ENCODE measurements around the gene SNX32. TPM values are rescaled to one million over a fixed set of nuclear protein-coding genes. Genes with fewer than 3 reads are reported as not detected.
A peak's percentile ranks its signal among the peaks of the same experiment; 100 is the strongest.

The SNX32 gene
- total RNA-seq, 2 experiments from 2014 or later = 0.33 to 0.61 TPM

- POLR2A ChIA-PET = interaction anchor here (0.7 to 5.8 kb wide), 46 partner anchors 8 to 1541 kb away, joined by 3 to 248 read pairs (median 6); partner anchors contain the start of genes BANF1, C11orf68, CCDC85B and CST6
- CTCF ChIA-PET = interaction anchor here (0.6 to 5.2 kb wide), 22 partner anchors 10 to 423 kb away, joined by 3 to 80 read pairs (median 5); partner anchors contain the start of genes BANF1, C11orf68, CCDC85B and CTSW
- H3K9me3 Mint-ChIP-seq = no peaks in the 10 kb centered on the region
- H3K4me3 Mint-ChIP-seq = peak overlapping the region; percentile 91
- peak overlapping the region; percentile 94 for H3K27ac Mint-ChIP-seq
- H3K9me3 ChIP-seq (ENCODE audit: control insufficient read depth in 1 of 2, insufficient read depth in 1 of 2, low read length in 2 of 2) = no peaks in the 10 kb centered on the region
- ATAC-seq (ENCODE audit: poor library complexity) (peak; percentile 53), DNase-seq (peak; percentile 87 to 99 (median 95))
- peaks cover 57% of the 10 kb centered on the region for H3K4me1 Mint-ChIP-seq (ENCODE audit: low read depth)
- TF ChIP-seq, protein P1, sequence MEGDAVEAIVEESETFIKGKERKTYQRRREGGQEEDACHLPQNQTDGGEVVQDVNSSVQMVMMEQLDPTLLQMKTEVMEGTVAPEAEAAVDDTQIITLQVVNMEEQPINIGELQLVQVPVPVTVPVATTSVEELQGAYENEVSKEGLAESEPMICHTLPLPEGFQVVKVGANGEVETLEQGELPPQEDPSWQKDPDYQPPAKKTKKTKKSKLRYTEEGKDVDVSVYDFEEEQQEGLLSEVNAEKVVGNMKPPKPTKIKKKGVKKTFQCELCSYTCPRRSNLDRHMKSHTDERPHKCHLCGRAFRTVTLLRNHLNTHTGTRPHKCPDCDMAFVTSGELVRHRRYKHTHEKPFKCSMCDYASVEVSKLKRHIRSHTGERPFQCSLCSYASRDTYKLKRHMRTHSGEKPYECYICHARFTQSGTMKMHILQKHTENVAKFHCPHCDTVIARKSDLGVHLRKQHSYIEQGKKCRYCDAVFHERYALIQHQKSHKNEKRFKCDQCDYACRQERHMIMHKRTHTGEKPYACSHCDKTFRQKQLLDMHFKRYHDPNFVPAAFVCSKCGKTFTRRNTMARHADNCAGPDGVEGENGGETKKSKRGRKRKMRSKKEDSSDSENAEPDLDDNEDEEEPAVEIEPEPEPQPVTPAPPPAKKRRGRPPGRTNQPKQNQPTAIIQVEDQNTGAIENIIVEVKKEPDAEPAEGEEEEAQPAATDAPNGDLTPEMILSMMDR (IDR thresholded peaks at IDR 0.05) = no peak
- intact Hi-C loops (cut with DNase I, micrococcal nuclease) = loop anchor here (1.0 to 10.0 kb wide), 5 partner anchors 30 to 426 kb away; partner anchors contain the start of genes C11orf68 (in 1 of the 2), DRAP1 (in 1 of the 2), FIBP (in 1 of the 2) and PCNX3 (in 1 of the 2)
- H3K27ac ChIP-seq (ENCODE audit: low read depth in 1 of 2, low read length in 2 of 2) = peak overlapping the region; percentile 92 to 96
- H3K27me3 Mint-ChIP-seq = no peaks in the 10 kb centered on the region
- peaks cover 79% of the 10 kb centered on the region for H3K4me1 ChIP-seq (ENCODE audit: insufficient read depth, low read length)
- no peaks in the 10 kb centered on the region for H3K27me3 ChIP-seq (ENCODE audit: control insufficient read depth in 1 of 2, insufficient read depth in 2 of 2, low read length in 2 of 2)
- peaks cover 52% of the 10 kb centered on the region for H3K36me3 ChIP-seq (ENCODE audit: insufficient read depth, low read length)
- peak overlapping the region; percentile 90 for H3K4me3 ChIP-seq (ENCODE audit: low read length)
- H3K36me3 Mint-ChIP-seq (ENCODE audit: low read depth) = peaks cover 84% of the 10 kb centered on the region
Observed at GRCh38 chr11:65859095-65859811, 25.5 kb downstream of the SNX32 start.

GRCh38 chr11:65859812-65860277, 26.1 kb downstream of the SNX32 start:
- intact Hi-C loops (cut with DNase I, micrococcal nuclease) = loop anchor here (1.0 to 10.0 kb wide), 8 partner anchors 13 to 425 kb away; partner anchors contain the start of genes FIBP (in 2 of the 2), C11orf68 (in 1 of the 2), DRAP1 (in 1 of the 2) and PCNX3 (in 1 of the 2)
- Histone ChIP-seq H3K27ac (ENCODE audit: low read depth in 1 of 2, low read length in 2 of 2) (peak overlapping the region; percentile 92 to 96), H3K4me3 (ENCODE audit: low read length) (peak overlapping the region; percentile 90), H3K36me3 (ENCODE audit: insufficient read depth, low read length) (peaks cover 52% of the 10 kb centered on the region), H3K27me3 (ENCODE audit: control insufficient read depth in 1 of 2, insufficient read depth in 2 of 2, low read length in 2 of 2) (no peaks in the 10 kb centered on the region), H3K4me1 (ENCODE audit: insufficient read depth, low read length) (peaks cover 73% of the 10 kb centered on the region), H3K9me3 (ENCODE audit: control insufficient read depth in 1 of 2, insufficient read depth in 1 of 2, low read length in 2 of 2) (no peaks in the 10 kb centered on the region)
- H3K36me3 Mint-ChIP-seq (ENCODE audit: low read depth) = peaks cover 84% of the 10 kb centered on the region
- peak overlapping the region; percentile 94 for H3K27ac Mint-ChIP-seq
- no peaks in the 10 kb centered on the region for H3K27me3 Mint-ChIP-seq
- peak; percentile 6 for ATAC-seq (ENCODE audit: poor library complexity)
- POLR2A ChIA-PET = interaction anchor here (0.7 to 5.8 kb wide), 45 partner anchors 8 to 1542 kb away, joined by 3 to 248 read pairs (median 7); partner anchors contain the start of genes BANF1, C11orf68, CCDC85B and CST6
- H3K4me3 Mint-ChIP-seq = peak overlapping the region; percentile 91
- DNase-seq = peak in 2 of 14 experiments; percentile 23 to 25
- TF ChIP-seq, protein P1 (IDR thresholded peaks at IDR 0.05) = no peak
- CTCF ChIA-PET = interaction anchor here (0.6 to 5.2 kb wide), 28 partner anchors 9 to 422 kb away, joined by 3 to 80 read pairs (median 4); partner anchors contain the start of genes BANF1, C11orf68, CCDC85B and CTSW
- H3K4me1 Mint-ChIP-seq (ENCODE audit: low read depth) = peaks cover 51% of the 10 kb centered on the region
- H3K9me3 Mint-ChIP-seq = no peaks in the 10 kb centered on the region

All from CD4-positive, alpha-beta T cell (primary cell).